Fibroblast of pulmonary artery (primary cell): ENCODE data around the gene ANKRD10.
A peak's percentile ranks its signal among the peaks of the same experiment; 100 is the strongest.

Source experiments
- DNase-seq: peaks from one replicate; pipeline ENCODE4 v3.0.0-alpha.2; 2010; ENCODE audit warnings: low read depth
- H3K4me3 ChIP-seq: replicated peaks from 2 replicates; pipeline ENCODE4 v1.5.1; 2011; ENCODE audit warnings: low read depth, mild to moderate bottlenecking, control low read depth, low read length, moderate library complexity
- CTCF ChIP-seq: IDR thresholded peaks from 2 replicates; pipeline ENCODE4 v1.5.1; 2011; ENCODE audit warnings: mild to moderate bottlenecking, control low read depth, low read length, inconsistent platforms; ENCODE audit errors: missing control alignments

The ANKRD10 gene

GRCh38 chr13:110836605-110836903, 78.3 kb downstream of the ANKRD10 start:
- no peak for TF ChIP-seq CTCF
- no peak overlapping the region for H3K4me3 ChIP-seq
- DNase-seq: no peak

GRCh38 chr13:110835721-110836604, 78.9 kb downstream of the ANKRD10 start:
- TF ChIP-seq CTCF: no peak
- DNase-seq: peak; percentile 34
- H3K4me3 ChIP-seq: no peak overlapping the region

- H3K4me3 ChIP-seq: no peak overlapping the region
- TF ChIP-seq CTCF: no peak
- no peak for DNase-seq
Observed at GRCh38 chr13:110834572-110834971, 80.3 kb downstream of the ANKRD10 start.

DNA sequence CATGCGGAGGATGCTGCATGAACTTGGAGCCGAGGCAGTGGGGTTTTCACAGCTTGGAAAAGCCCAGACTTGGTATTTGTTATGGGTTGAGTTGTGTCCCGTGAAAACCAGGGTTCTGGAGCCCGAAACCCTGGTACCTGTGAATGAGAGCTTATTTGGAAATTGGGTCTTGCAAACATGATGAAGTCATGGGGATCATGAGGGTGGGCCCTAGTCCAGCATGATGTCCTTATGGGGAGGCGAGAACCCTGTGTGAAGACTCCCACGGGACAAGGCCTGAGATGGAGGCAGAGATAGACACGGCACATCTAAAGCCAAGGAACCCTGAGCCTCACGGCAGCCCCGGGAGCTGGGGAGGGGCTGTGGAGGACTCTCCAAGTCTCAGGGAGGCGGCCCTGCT, 82.3 kb downstream of the ANKRD10 start:
- TF ChIP-seq CTCF: no peak
- DNase-seq: no peak
- no peak overlapping the region for H3K4me3 ChIP-seq

GRCh38 chr13:110832205-110832479, 82.7 kb downstream of the ANKRD10 start:
- no peak for TF ChIP-seq CTCF
- no peak overlapping the region for H3K4me3 ChIP-seq
- no peak for DNase-seq

DNA sequence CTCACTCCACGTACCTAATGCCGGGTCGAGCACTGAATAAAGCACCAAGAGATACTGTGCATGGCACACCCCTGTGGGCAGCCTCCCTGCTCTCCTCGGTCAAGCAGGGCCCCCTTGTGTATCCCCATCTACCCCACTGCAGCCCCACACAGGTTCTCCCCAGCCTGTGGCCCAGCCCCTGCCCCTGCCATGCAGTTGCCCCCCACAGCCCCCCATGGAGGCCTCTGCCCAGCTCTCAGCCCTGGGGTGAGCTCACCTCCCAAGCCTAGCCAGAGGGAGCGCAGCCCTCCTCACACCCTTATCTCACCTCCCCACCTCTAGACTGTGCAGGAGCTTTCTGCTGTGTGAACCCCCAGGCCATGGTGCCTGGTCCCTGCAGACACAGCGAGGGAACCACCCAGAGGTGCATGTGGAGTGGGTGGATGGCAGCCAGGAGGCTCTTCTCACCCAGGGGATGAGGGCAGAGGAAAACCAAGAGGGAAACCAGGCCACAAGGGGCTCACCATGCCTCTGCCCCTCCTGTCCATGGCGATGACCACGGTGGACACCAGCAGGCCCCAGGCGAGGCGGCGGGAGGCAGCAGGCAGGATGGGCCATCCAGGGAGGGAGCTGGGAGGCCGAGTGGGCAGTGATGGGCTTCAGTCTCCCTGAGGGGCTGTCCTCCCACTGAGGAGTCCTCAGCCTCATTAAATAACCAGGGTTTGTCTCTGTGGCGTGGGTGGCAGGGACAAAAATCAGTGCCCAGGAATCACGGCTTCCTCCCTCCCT, 83.2 kb downstream of the ANKRD10 start:
- no peak for DNase-seq
- TF ChIP-seq CTCF: no peak
- H3K4me3 ChIP-seq: no peak overlapping the region
